NCI-H82 treated with DMSO at 0.1 percent for 48 hours (cell line): Measurements from ENCODE around the gene ENTR1.

Source experiments
- DNase-seq: peaks from one replicate; lab custom pipeline; 2025; ENCODE audit not compliant: unreplicated experiment; lab: John Stamatoyannopoulos, UW

ENTR1 gene

DNA sequence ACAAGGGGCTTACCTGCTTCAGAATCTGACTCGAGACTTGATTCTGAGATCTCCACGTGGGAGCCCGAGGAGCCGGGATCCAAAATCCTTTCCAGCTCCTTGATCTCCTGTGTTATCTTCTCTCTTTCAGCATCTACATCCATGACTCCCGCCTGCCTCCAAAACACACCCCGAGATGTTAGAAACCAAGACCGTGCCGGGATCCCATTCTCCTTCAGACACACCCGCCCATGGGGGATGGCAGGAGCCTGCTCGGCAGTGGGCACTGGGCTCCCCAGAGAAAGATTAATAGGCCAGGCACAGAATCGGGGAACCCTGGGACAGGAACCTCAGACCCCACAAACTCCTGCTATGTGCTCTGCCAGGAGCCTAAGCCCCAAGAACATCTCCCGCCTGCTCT, 12.1 kb downstream of the ENTR1 start:
- DNase-seq, result no peak

DNA sequence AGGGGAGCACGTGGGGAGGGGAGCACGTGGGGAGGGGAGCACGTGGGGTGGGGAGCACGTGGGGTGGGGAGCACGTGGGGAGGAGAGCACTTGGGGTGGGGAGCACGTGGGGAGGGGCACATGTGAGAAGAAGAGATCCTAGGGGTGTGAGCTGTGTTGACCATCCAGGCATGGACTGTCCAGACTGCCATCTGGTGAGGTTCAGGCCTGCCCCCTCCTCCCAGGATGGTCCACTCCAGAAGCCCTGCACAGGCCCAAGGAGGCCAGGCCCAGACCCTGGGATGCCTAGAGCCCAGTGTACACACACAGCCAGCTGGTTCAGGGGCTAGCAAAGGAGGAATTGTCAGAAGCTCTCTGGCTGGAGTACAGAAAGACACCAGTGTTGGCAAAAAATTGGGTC, 12.8 kb downstream of the ENTR1 start:
- DNase-seq, result no peak

DNA sequence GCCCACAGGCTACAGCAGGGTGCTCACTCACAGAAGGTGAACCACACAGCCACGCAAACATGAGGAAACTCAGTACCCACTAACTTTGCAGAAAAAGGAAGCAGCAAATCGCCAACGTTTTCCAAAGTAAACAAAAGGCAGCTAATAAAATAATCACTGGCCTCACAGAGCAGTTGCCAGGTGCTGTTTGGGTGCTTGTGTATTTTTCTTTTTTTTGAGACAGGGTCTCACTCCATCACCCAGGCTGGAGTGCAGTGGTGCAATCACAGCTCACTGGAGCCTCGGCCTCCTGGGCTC, 14.2 kb downstream of the ENTR1 start:
- DNase-seq, result no peak

DNA sequence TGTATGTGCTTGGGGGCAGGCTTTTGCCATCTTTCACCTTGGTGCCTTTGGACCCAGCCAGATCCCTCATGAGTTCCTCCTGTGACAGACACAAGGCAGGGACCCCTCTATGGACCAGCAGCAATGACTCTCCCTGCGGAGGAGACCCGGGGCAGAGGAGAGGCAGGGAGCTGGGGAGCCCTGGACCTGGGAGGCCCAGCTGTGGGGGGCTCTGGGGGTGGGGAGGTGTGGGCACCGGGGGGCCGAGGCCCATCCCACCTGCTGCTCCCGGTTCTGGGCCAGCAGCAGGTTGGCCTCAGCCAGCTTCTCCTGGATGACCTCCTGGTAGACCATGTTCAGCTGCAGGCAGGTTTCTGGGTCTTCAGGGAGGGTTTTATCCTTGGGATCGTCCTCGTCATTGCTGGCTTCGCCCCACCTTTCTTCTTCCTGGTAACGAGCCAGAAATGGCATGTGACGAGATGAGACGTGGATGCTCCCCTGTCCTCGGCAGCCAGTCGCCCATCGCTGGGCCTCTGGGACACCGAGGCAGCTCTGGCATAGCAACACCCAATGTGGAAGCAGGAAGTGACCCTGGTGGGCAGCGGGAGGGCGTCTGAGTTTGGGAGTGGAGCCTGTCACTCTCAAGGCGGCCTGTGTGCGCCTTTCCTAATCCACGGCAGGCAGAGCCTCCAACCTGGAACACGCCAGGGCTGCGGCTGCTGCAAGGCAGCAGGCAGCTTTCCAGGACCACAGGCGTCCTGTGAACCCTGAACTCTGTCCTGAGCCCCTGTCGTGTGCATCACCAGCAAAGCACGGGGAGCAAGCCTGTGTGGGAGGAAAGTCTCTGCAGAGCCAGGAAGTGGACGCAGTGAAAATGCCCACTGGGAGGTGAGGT, 14.8 kb downstream of the ENTR1 start:
- DNase-seq, result no peak

DNA sequence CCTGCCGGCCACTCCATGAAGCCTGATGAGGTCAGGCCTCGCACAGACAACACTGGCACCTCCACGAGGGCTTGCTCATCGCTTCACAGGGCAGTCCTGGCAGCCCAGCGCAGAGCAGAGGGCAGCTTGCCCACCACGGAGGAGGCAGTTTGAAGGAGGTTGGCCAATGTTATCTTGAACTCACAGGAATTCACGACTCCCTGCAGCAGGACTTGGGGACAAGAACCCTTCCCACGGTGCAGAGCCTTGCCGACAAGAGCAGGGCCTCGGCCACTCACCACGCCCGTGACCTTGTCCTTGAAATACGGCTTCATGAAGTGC, 15.4 kb downstream of the ENTR1 start:
- DNase-seq, result no peak

DNA sequence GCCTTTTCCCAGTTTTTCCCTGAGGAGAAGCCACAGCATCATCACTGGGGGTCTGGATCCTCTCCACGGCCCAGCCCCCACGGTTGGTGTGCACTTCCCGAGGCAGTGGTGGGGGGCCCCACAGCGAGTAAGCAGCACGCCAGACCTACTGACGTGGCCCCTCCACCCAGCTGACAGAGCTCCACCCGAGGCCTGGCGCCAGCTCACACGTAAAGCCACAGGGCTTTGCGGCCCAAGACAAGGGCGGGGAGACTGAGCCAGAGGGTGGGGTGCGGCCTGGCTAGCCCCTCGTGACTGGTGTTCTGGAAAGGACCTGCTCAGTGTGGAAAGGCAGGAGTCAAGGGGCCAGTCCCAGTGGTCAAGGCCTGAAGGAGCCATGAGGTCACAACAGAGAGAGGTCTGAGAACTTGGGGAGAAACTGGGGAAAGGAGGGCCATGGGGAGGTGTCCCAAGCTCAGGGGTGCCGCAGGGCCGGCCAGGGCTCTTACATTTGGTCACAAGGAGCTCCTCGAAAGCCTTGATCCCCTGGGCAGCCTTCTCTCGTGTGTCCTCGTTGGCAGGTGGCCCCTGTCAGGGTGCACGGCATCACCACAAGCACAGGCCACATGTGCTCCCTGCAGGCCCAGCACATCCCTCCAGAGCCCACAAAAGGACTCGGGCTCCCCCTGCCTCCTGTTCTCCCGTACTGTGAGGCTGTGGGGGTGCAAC, 15.9 kb downstream of the ENTR1 start:
- no peak for DNase-seq

DNA sequence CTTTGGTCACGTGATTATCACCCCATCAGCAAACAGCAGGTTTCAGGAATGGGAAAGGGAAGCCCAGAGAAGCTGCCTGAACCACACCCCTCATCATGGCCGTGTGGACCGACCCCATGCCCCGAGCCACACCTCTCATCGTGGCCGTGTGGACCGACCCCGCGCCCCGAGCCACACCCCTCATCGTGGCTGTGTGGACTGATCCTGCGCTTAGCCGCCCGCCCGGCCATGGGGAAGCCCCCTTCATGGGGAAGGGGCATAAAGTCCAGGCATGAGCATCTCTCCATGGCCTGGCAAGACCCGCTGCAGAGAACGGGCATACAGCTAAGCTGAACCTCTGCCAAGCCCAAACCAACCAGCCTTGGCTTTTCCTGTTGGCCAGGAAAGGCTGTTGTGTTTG, 16.9 kb downstream of the ENTR1 start:
- DNase-seq, result no peak

DNA sequence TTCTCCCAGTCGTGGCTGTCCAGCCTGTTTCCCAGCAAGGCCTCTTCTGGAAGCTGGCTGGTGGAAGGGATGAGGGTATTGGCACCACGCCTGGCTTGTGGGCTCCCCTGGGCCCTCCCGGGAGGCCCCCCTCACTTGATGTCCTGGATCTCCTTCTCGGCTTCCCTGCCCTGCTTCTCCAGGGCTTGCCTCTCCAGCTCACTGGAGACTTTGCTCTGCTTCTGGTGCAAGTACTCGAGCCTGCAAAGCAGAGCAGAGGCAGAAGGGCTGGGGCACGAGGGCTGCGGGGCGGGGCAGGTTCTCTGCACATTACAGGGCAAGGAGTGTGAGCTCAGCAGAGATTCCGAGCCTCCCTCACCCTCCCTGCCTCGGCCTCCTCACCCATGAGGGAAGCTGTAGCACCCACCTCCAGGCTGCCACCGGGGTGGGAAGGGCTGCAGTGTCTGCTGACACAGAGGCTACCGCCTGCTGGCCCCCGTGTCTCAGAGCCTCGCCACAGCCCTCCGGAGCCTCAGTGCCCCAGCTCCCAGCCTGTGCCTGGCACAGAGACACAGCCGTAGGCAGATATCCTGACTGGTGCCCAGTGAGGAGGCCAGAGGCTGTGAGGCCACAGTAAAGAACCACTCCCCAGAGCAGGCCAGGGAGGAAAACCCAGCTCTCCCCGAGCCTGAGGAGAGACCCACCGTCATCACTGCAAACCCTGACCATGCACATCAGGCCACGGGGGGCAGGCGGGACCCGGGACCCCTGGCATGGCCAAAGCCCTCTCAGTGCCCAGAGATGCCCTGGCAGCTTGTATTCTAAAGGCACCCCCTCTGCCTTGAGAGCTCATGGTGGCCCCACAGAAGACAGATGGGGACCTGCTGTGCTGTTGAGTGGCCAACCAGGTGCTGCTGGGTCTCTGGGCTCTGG, 17.6 kb downstream of the ENTR1 start:
- no peak for DNase-seq

DNA sequence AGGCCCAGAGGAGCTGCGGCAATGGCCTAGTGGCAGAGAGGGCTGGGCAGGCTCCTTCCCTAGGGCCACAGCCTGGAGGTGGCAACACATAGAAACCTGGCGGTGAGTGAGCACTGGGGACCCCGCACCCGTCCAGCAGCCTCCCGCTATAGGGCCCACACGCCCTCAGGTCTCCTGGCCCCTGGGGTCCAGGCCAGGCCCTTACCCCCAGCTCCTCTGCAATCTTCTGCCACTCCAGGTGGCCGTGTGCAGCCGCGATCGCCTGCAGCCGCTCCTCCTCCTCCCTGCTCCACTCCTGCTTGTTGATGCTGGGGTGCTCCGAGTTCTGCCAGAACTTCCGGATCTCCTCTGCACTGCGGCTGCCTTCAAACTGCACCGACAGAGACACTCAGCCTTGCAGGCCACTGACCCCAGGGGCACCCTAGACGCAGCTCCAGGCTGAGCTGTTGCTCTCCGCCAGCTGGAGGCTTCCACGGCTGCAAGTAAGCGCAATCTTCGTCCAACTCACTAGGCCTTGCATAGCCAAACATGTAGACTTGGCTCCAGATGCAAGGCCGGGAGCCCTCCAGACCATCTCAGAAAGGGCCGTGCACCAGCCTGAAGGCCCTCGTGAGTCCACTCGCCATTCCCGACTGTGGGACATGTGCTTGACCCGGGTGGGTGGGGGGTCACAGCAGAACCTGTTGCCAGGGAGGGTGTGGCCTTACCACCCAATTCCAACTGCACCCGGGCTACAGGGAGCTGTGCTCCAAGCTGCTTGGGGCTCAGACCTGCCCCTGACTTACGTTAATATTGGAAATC, 18.5 kb downstream of the ENTR1 start:
- no peak for DNase-seq

DNA sequence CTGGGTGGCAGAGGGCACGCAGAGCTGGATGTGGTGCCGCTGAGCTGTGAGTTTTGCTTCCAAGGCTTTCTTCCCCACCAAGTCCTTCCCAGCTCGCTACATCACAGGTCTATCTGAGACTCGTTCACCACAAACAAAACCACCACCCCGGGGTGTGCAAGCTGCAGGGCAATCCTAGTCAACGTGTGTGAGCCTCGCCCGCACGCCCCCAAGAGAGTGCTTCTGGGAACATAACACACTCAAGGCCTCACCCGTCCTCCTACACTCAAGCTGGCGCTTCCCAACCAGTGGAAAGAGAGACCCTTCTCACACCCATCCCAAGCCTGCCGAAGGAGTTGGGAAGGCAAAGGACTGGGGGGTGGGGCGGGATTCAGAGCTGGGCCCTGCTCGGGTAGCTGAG, 21.0 kb downstream of the ENTR1 start:
- DNase-seq, result no peak

DNA sequence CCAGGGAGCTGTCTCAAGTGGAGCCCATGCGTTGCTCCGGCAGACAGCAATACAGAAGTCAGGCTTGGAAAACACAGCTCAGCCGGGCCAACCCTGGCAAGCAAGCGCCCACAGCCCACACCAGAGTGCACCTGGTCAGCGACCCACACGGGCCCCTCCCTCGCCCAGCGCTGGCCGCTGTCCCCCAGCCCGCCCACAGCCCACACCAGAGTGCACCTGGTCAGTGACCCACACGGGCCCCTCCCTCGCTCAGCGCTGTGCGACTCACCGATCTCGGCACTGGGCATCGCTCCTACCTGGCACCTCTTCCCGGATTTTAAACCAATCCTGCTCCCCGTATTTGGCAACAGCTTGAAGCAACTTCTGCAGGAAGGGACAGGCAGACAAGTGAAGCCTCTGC, 23.2 kb downstream of the ENTR1 start:
- no peak for DNase-seq

DNA sequence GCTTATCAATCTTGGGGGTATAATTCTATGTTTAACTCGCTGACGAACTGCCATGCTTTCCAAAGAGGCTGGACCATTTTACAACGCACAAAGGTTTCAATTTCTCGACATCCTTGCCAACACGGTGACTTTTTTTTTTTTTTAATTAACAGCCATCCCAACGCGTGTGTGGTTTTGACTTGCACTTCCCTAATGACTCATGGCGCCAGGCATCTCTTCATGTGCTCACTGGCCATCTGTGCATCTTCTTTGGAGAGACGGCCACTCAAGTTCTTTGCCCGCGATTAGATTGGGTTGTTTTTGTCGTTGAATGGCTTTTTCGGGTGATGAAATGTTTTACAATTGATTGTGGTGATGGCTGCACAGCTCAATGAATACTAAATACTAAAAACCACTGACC, 24.4 kb downstream of the ENTR1 start:
- DNase-seq, result no peak

DNA sequence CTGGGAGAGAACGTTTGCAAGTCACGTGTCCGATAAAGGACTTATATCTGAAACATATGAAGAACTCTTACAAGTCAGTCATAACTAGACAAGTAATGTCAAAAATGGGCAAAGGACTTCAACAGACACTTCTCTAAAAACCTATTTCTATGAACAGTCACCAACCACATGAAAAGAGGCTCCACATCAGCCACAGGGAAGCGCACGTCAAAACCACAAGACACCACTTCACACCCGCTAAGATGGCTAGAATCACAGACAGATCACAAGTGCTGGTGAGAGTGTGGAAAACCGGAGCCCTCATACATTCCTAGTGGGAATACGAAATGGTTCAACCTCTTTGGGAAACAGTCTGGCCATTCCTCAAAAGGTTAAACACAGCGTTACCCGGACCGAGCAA, 25.4 kb downstream of the ENTR1 start:
- no peak for DNase-seq

DNA sequence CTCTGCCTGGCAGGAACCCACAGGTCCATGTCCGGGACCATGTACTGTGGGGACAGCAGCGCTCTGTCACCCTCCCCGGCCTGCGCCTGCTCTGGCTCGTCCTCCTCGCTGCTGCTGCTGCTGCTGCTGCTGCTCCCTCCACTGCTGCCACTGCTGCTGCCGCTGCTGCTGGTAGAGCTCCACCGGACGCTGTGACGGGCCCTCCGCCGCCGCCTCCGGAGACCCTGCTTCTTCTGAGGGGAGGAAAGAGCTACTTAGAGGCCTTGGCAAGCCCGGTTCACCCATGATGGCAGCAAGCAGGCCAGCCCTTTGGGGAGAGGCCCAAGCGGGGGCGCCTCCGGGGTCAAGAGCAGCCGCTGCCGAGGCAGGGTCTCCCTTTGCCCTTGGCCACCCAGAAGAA, 27.0 kb downstream of the ENTR1 start:
- DNase-seq, result no peak

DNA sequence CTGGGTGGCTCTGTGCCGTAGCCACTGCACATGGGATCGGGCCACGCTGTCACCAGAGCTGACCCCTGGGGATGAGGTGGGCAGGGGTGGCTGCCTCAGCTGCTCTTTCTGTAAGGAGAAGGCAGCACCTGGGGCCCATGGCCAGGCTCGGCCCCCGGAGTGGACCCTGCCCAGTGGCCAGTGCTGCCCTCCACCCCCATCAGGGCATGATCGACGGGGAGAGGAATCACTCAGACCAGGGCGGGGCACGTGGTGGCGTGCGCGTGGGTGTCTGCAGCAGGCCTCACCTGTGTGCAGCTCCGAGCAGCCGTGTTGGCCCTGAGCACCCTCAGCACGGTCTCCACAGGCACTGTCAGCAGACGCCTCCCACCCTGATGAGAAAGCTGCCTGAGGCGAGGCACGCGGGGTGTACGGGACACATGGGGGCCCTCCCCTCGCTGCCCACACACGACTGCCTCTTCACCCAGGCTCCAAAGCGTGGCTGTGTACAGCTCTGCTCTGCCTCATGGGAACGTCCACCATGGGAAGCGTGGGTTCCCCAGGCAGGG, 28.4 kb downstream of the ENTR1 start:
- no peak for DNase-seq

DNA sequence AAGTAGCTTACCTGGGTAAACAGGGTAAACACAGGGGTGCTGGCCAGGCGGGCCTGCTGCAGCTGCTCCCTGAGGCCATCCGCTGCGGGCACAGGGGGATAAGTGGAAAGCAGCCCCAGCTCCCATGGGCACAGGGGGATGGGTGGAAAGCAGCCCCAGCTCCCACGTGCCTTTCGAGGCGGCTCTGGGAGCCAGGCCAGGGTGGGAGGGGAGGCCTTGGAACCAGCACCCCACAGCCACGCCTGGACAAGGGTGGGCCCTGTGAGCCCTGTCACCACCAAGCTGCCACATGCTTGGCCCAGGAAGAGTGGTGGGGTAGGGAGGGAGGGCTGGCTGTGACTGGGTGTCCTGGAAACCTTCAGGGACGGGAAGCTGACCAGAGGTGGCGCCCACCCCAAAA, 29.1 kb downstream of the ENTR1 start:
- DNase-seq, result no peak

DNA sequence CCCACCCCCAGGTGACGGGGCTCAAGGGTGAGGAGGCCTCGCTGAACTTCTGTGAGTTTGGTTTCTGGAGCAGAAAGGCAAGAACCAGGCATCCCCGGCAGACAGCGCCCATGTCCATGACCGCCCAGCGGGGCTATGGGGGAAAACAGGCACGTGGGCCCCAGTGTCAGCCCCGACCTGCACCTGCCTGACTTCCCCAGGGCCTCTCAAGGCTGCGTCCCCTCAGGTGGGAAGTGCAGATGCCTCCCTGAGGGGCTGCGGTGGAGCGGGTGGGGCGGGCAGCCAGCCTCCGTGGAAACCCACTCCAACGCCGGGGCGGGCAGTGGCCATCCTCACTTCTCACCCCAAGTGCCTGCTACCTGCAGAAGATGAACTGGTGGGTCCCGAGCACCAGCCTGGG, 30.0 kb downstream of the ENTR1 start:
- no peak for DNase-seq

DNA sequence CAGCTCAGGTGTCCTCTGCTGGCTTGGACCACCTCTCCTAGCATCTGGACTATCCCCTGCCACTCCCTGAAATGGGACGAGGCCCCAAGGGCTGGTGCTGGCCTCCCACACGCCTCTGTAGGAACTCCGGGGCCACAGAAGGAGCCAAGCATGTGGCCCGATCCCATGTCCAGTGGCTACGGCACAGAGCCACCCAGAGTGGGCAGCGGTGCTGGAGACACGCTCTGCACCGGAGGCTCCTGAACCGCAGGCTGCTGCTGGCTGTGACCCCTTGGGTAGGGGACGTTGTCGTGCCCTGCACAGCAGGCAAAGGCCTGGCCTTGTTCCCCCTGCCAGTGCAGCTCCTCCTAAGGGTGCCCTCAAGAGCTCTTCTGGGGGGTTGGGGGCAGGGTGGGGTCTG, 30.5 kb downstream of the ENTR1 start:
- DNase-seq, result no peak

DNA sequence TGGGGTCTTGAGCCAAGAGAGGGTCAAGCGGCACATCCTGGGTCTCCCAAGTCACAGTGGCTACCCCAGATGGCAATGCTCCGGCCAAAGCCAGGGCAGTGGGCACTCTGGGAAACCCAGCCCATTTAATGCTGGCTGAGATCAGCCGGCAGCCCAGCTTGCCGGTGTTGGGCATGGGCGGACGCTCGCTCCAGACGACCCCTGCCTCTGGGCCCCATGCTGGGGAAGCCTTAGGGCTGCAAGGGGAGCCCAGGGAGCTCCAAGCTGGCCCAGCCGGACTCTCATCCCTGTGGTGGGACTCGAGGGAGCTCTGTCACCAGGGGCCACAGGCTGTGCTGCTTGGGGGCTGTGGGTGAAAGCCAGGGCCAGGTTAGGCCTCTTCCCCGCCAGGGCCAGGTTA, 31.0 kb downstream of the ENTR1 start:
- DNase-seq, result no peak

DNA sequence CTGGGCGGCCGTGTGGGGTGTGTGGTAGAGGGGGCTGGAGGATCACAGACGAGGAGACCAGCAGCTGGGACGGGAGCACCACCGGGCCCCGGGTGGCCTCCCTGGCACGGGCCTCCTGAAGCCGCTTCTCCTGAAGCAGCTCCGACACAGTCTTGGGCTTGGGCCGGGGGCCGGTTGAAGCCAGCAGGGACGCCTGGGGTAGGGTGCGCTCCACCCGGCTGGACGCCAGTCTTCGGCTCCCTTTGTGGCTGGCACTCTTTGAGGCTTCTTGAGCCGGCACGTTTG, 31.5 kb downstream of the ENTR1 start:
- DNase-seq, result no peak
